ENCODE measurements around the gene CHAC2.

GRCh38 chr2:53820711-53821110, 53.1 kb downstream of the CHAC2 start:
- TF ChIP-seq CTCF (IDR thresholded peaks at IDR 0.05) (no peak), POLR2A (IDR thresholded peaks at IDR 0.05) (no peak), POLR2AphosphoS5 (IDR thresholded peaks at IDR 0.05) (no peak), EP300 (IDR thresholded peaks at IDR 0.05) (no peak)
